Upper lobe of left lung (tissue), 6 donors: ENCODE measurements around the gene CENPN. TPM values are rescaled to one million over a fixed set of nuclear protein-coding genes. Genes with fewer than 3 reads are reported as not detected.

Experiments
- ATAC-seq, 2 donors: fragments of 200-7000 bp; cut with Tn5 transposase; one replicate each; pipeline ENCODE4 v1.9.1; 2022; ENCODE audit warnings: mild to moderate bottlenecking in 2 of 2, moderate library complexity in 2 of 2; ENCODE audit not compliant: low FRiP score in 2 of 2
- DNase-seq, 2 donors: peaks; one replicate each; pipeline ENCODE4 v3.0.0-alpha.2; 2019 to 2020
- H3K27ac ChIP-seq, 4 donors: fragments of 200-600 bp; sonication (generic); one replicate each; pipeline ENCODE4 v1.5.1; 2016 to 2019
- H3K27me3 ChIP-seq, 4 donors: fragments of 200-600 bp; sonication (generic); one replicate each; pipeline ENCODE4 v1.5.1; 2017 to 2019
- H3K36me3 ChIP-seq, 4 donors: fragments of 200-600 bp; sonication (generic); one replicate each; pipeline ENCODE4 v1.5.1; 2016 to 2019
- H3K4me1 ChIP-seq, 4 donors: fragments of 200-600 bp; sonication (generic); one replicate each; pipeline ENCODE4 v1.5.1; 2018 to 2019
- H3K4me3 ChIP-seq, 4 donors: fragments of 200-600 bp; sonication (generic); one replicate each; pipeline ENCODE4 v1.5.1; 2017 to 2019; ENCODE audit warnings: mild to moderate bottlenecking in 2 of 4, moderate library complexity in 1 of 4
- H3K9me3 ChIP-seq, 4 donors: fragments of 200-600 bp; sonication (generic); one replicate each; pipeline ENCODE4 v1.5.1; 2018 to 2019
- CTCF ChIP-seq, 6 experiments: fragments of 450-650 bp in 4 of 6; fragments of 200-600 bp in 2 of 6; sonication (generic) in 2 of 6; IDR thresholded peaks; one replicate each; pipeline ENCODE4 v1.5.1; 2016 to 2019; ENCODE audit warnings: antibody characterized with exemption in 6 of 6
- EP300 ChIP-seq, 4 donors: sonication (generic); formaldehyde crosslinking; IDR thresholded peaks; one replicate each; pipeline ENCODE4 v1.5.1; 2017; ENCODE audit warnings: antibody characterized with exemption in 4 of 4, control low read depth in 2 of 4
- POLR2A ChIP-seq, 4 donors: fragments of 450-650 bp; IDR thresholded peaks; one replicate each; pipeline ENCODE4 v1.5.1; 2016 to 2017; ENCODE audit warnings: antibody characterized with exemption in 4 of 4, mild to moderate bottlenecking in 2 of 4
- POLR2AphosphoS5 ChIP-seq, 2 donors: sonication (generic); formaldehyde crosslinking; IDR thresholded peaks; one replicate each; pipeline ENCODE4 v1.5.1; 2017; ENCODE audit warnings: antibody characterized with exemption in 2 of 2
- WGBS, 2 donors: methylation state at CpG; one replicate each; pipeline ENCODE4 v1.1.5; 2017 to 2018; 5-methylcytosine and 5-hydroxymethylcytosine counted together
- total RNA-seq, 6 donors: library from RNA; depleted of rRNA in 4 of 6; stranded (reverse); fragments of >200 nt in 4 of 6; gene quantifications; one replicate each; pipeline versions ENCODE4 v1.1.0 to v1.2.1, GENCODE V29; 2016 to 2021
- donor health status: DM: no; HTN: no; CAD: no; lungs with moderate emphysema.
- donor health status: DM: no; HTN: yes; CAD: no; lungs with severe emphysema.

Gene CENPN
- total RNA-seq, 6 donors from 2014 or later: 3.1 to 10.9 (median 7.1) TPM

GRCh38 chr16:80968386-80969113, 38.5 kb upstream of the CENPN start:
- Histone ChIP-seq H3K27me3 (no peaks in the 10 kb centered on the region), H3K4me1 (no peaks in the 10 kb centered on the region), H3K27ac (no peak overlapping the region), H3K9me3 (no peaks in the 10 kb centered on the region), H3K4me3 (no peak overlapping the region), H3K36me3 (peaks cover 0 to 3% (median 0%) of the 10 kb centered on the region in 4 donors)
- DNase-seq: no peak
- TF ChIP-seq POLR2A (IDR thresholded peaks at IDR 0.05) (no peak), CTCF (IDR thresholded peaks at IDR 0.05) (no peak), POLR2AphosphoS5 (IDR thresholded peaks at IDR 0.05) (no peak), EP300 (IDR thresholded peaks at IDR 0.05) (no peak)
- ATAC-seq: no peak
- 87 to 89% methylated on average over 4 of the region's 4 CpGs for WGBS, 2 donors

- no peak for TF ChIP-seq POLR2AphosphoS5 (IDR thresholded peaks at IDR 0.05)
- no peak for TF ChIP-seq EP300 (IDR thresholded peaks at IDR 0.05)
- TF ChIP-seq POLR2A (IDR thresholded peaks at IDR 0.05): no peak
- TF ChIP-seq CTCF (IDR thresholded peaks at IDR 0.05): no peak
- H3K4me3 ChIP-seq: no peak overlapping the region
- no peaks in the 10 kb centered on the region for H3K9me3 ChIP-seq
- H3K27ac ChIP-seq: no peak overlapping the region
- no peak for ATAC-seq
- H3K27me3 ChIP-seq: no peaks in the 10 kb centered on the region
- H3K36me3 ChIP-seq: peaks cover 0 to 3% (median 0%) of the 10 kb centered on the region in 4 donors
- DNase-seq: no peak
- no peaks in the 10 kb centered on the region for H3K4me1 ChIP-seq
- WGBS, 2 donors: 95 to 96% methylated on average over 3 of the region's 3 CpGs
Observed at GRCh38 chr16:80969114-80969484, 37.9 kb upstream of the CENPN start.

GRCh38 chr16:80971819-80972218, 35.2 kb upstream of the CENPN start:
- DNase-seq (no peak), ATAC-seq (no peak)
- 77 to 79% methylated on average over 2 of the region's 2 CpGs for WGBS, 2 donors
- no peaks in the 10 kb centered on the region for H3K9me3 ChIP-seq
- TF ChIP-seq EP300 (IDR thresholded peaks at IDR 0.05): no peak
- no peak for TF ChIP-seq CTCF (IDR thresholded peaks at IDR 0.05)
- TF ChIP-seq POLR2A (IDR thresholded peaks at IDR 0.05): no peak
- no peak overlapping the region for H3K4me3 ChIP-seq
- no peak overlapping the region for H3K27ac ChIP-seq
- H3K4me1 ChIP-seq: no peaks in the 10 kb centered on the region
- H3K36me3 ChIP-seq: peaks cover 0 to 19% (median 2%) of the 10 kb centered on the region in 4 donors
- no peaks in the 10 kb centered on the region for H3K27me3 ChIP-seq

- ATAC-seq (no peak), DNase-seq (no peak)
- WGBS, 2 donors: 75 to 89% methylated on average over 4 of the region's 4 CpGs
- no peaks in the 10 kb centered on the region for H3K4me1 ChIP-seq
- H3K4me3 ChIP-seq: no peak overlapping the region
- H3K9me3 ChIP-seq: no peaks in the 10 kb centered on the region
- no peaks in the 10 kb centered on the region for H3K27me3 ChIP-seq
- no peak overlapping the region for H3K27ac ChIP-seq
- peaks cover 0 to 19% (median 2%) of the 10 kb centered on the region in 4 donors for H3K36me3 ChIP-seq
- no peak for TF ChIP-seq POLR2AphosphoS5 (IDR thresholded peaks at IDR 0.05)
- TF ChIP-seq CTCF (IDR thresholded peaks at IDR 0.05): no peak
- no peak for TF ChIP-seq EP300 (IDR thresholded peaks at IDR 0.05)
- TF ChIP-seq POLR2A (IDR thresholded peaks at IDR 0.05): no peak
Observed at GRCh38 chr16:80972611-80973010, 34.4 kb upstream of the CENPN start.

GRCh38 chr16:80973991-80974390, 33.0 kb upstream of the CENPN start:
- Histone ChIP-seq H3K27me3 (no peaks in the 10 kb centered on the region), H3K27ac (no peak overlapping the region), H3K4me1 (no peaks in the 10 kb centered on the region), H3K4me3 (no peak overlapping the region), H3K9me3 (no peaks in the 10 kb centered on the region), H3K36me3 (peaks cover 0 to 19% (median 2%) of the 10 kb centered on the region in 4 donors)
- ATAC-seq (no peak), DNase-seq (no peak)
- WGBS, 2 donors: 68 to 96% methylated on average over 3 to 4 of the region's 4 CpGs
- no peak for TF ChIP-seq EP300 (IDR thresholded peaks at IDR 0.05)
- no peak for TF ChIP-seq POLR2AphosphoS5 (IDR thresholded peaks at IDR 0.05)
- TF ChIP-seq CTCF (IDR thresholded peaks at IDR 0.05): no peak
- TF ChIP-seq POLR2A (IDR thresholded peaks at IDR 0.05): no peak
